GM18507 (cell line): ENCODE measurements around the gene RNU1-3.
"Not testable (repeated sequence)": the region's sequence is repeated elsewhere in the genome, so short reads cannot be mapped to it uniquely, and the experiment has no call there.

Experiments used
- DNase-seq: peaks from one replicate; pipeline ENCODE4 v3.0.0; 2011; ENCODE audit warnings: low read depth; ENCODE audit not compliant: insufficient read length; ENCODE audit errors: extremely low spot score
- FAIRE-seq: peaks from 2 replicates; lab custom pipeline; 2011; peaks lifted over from hg19 to GRCh38; lab: Jason Lieb, UNC

Gene RNU1-3

GRCh38 chr1:16666502-16667413 lies at the start of gene RNU1-3:
TSS of gene RNU1-3 (minus strand) at chr1:16666948.
- FAIRE-seq, result peak; percentile 54
- not testable (repeated sequence) for DNase-seq

- FAIRE-seq, DNase-seq: not testable (repeated sequence)
Measured at GRCh38 chr1:16713480-16713879, 46.7 kb upstream of the RNU1-3 start.

- not testable (repeated sequence) for DNase-seq, FAIRE-seq
Measured at GRCh38 chr1:16712984-16713383, 46.2 kb upstream of the RNU1-3 start.

GRCh38 chr1:16712582-16712981 lies 45.8 kb upstream of the RNU1-3 start:
- not testable (repeated sequence) for DNase-seq, FAIRE-seq

GRCh38 chr1:16712131-16712530 lies 45.4 kb upstream of the RNU1-3 start:
- not testable (repeated sequence) for DNase-seq, FAIRE-seq

- FAIRE-seq, DNase-seq: not testable (repeated sequence)
Measured at GRCh38 chr1:16710618-16711017, 43.9 kb upstream of the RNU1-3 start.

- DNase-seq, result not testable (repeated sequence)
- peak; percentile 86 for FAIRE-seq
Measured at GRCh38 chr1:16709659-16710087, 42.9 kb upstream of the RNU1-3 start.

GRCh38 chr1:16708704-16709103 lies 42.0 kb upstream of the RNU1-3 start:
- DNase-seq, FAIRE-seq: not testable (repeated sequence)

GRCh38 chr1:16707130-16708093 lies 40.7 kb upstream of the RNU1-3 start:
- not testable (repeated sequence) for FAIRE-seq, DNase-seq

- not testable (repeated sequence) for DNase-seq, FAIRE-seq
Measured at GRCh38 chr1:16706302-16706701, 39.6 kb upstream of the RNU1-3 start.

GRCh38 chr1:16704502-16705100 lies 37.9 kb upstream of the RNU1-3 start:
- not testable (repeated sequence) for FAIRE-seq, DNase-seq

GRCh38 chr1:16704076-16704475 lies 37.3 kb upstream of the RNU1-3 start:
- FAIRE-seq, DNase-seq: not testable (repeated sequence)

GRCh38 chr1:16703602-16704001 lies 36.9 kb upstream of the RNU1-3 start:
- DNase-seq, FAIRE-seq: not testable (repeated sequence)

GRCh38 chr1:16703141-16703540 lies 36.4 kb upstream of the RNU1-3 start:
- not testable (repeated sequence) for DNase-seq
- FAIRE-seq, result peak; percentile 78

- FAIRE-seq, DNase-seq: not testable (repeated sequence)
Measured at GRCh38 chr1:16702280-16702679, 35.5 kb upstream of the RNU1-3 start.

GRCh38 chr1:16701189-16701588 lies 34.4 kb upstream of the RNU1-3 start:
- FAIRE-seq, result not testable (repeated sequence)

GRCh38 chr1:16700138-16700895 lies 33.6 kb upstream of the RNU1-3 start:
- not testable (repeated sequence) for DNase-seq, FAIRE-seq

More at GRCh38 chr1:16701189-16701588, 34.4 kb upstream of the RNU1-3 start:
- not testable (repeated sequence) for DNase-seq

- DNase-seq, FAIRE-seq: not testable (repeated sequence)
Measured at GRCh38 chr1:16699440-16699839, 32.7 kb upstream of the RNU1-3 start.
